ENCODE results near the gene CBX4. TPM values are rescaled to one million over a fixed set of nuclear protein-coding genes. Genes with fewer than 3 reads are reported as not detected.

Gene CBX4
- polyA plus RNA-seq, 1 donor = 11.0 TPM

GRCh38 chr17:79811868-79812352, 27.3 kb downstream of the CBX4 start:
- DNase-seq = no peak

GRCh38 chr17:79811011-79811867, 28.0 kb downstream of the CBX4 start:
- no peak for DNase-seq

DNA sequence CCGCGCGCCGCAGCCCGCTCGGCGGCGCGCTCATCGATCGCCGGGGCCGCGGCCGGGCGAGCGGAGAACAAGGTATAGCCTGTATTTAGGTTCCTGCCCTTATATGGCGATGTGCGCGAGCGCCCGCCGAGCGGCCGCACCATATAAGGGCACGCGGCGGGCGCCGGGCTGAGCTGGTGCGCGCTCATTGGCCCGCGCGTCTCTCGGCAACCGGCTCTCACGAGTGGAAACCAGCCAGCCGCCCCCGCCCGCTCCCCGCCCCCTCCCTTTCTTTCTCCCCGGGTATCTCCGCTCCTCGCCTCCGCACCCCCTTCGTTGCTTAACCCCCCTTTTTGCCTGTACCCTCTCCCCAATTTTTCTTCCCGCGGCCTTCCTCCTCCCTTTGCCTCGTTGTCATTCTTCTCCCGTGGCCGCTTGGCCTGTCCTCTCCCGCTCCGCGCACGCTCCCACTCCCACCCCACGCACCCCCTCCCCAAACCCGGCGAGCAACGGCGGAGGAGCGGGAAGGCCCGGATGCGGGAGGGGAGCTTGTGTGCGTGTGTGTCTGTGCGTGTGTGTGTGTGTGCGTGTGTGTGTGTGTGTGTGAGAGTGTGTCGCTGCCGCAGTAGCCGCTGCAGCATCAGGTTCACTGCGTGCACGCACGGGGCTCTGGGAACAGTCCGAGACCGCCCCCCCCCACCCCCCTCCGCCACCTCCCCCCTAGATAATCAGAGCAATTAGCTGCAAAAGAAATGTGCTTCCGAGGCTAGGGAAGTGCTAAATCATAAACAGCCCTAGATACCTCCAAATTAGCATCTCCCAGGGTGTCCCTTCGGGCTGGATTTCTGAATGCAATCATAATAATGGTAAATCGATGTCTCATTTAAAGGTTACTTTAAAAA, 28.9 kb downstream of the CBX4 start:
- DNase-seq = peak; percentile 75

DNA sequence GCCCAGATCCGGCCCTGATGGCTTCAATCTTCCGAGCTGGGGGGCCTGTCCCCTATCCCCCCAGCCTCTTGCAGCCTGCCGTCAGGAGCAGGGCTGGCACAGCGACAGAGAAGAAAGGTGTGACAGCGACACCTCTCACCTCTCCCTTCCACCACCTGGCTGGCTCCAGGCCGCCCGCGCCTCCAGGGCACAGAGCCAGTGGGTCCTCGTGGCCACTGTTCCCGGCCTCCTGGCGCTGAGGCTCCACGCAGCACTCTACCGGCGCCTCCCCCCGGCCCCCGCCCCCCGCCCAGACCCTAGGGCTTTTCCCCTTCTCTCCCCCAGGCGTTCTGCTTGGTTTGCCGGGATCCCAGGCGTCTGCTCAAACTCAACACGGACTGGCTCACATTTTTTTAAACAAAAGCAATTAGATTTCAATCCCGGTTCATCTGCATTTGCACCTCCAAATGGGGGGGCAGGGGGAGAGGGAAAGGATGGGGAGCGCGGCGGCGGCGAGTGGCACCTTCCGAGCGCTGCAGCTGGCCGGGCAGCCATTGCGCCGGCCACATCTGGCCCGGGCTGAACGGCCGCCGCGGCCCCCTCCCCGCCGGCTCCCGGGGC, 29.6 kb downstream of the CBX4 start:
- DNase-seq = no peak

GRCh38 chr17:79808763-79809529, 30.3 kb downstream of the CBX4 start:
- DNase-seq = no peak

DNA sequence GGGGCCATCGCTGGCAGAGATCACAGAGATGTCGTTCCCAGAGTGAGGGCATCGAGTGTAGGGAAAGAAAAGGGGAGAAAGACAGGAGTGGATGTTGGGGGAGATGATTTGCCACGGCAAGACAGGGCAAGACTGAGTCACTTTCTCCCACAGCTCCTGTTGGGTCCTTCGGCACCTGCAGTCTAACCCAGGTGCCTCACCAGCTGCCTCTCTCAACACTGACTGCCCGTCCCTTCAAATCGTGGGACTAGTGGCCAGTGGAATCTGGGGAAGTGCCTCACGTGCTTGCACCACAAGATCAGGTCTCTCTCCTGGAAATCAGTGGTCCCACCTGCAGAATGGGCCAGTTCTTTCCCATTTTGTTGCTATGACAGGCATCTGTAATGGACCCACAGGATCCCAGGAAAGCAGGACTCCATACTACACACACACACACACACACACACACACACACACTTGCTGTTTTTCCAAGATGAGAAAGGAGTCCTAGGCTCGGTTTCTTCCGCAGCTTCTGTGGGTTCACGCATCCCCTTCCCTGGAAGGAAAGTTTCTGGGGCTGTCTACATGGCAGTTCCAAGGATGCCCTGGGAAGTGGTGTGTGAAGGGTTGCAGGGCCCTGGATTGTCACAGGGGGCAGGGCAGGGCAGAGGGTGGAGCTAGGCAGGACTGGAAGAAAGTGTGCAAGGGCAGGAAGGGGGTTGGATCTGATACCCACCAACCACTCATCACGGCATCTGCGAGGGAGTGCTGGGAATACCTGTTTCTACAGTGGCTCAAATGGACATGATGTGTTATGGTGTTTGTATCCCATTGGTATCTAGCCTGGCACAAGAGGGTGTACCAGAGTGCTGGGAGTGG, 32.1 kb downstream of the CBX4 start:
- DNase-seq = no peak

DNA sequence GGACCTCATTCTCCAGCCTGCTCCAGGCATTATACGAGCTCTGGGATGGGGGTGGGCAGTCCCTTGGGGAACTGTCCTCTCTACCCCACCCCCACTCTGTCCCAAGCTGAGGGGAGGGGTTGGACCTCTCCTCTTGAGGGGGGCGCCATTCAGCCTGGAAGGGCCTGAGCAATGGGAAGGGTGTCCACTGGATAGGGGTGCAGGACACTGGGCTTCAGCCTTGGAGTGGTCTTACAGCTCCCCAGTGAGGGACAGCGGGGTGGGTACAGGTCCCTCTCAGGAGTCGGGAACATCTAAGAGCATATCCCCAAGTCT, 32.8 kb downstream of the CBX4 start:
- DNase-seq = no peak

GRCh38 chr17:79804856-79805696, 34.2 kb downstream of the CBX4 start:
- no peak for DNase-seq

DNA sequence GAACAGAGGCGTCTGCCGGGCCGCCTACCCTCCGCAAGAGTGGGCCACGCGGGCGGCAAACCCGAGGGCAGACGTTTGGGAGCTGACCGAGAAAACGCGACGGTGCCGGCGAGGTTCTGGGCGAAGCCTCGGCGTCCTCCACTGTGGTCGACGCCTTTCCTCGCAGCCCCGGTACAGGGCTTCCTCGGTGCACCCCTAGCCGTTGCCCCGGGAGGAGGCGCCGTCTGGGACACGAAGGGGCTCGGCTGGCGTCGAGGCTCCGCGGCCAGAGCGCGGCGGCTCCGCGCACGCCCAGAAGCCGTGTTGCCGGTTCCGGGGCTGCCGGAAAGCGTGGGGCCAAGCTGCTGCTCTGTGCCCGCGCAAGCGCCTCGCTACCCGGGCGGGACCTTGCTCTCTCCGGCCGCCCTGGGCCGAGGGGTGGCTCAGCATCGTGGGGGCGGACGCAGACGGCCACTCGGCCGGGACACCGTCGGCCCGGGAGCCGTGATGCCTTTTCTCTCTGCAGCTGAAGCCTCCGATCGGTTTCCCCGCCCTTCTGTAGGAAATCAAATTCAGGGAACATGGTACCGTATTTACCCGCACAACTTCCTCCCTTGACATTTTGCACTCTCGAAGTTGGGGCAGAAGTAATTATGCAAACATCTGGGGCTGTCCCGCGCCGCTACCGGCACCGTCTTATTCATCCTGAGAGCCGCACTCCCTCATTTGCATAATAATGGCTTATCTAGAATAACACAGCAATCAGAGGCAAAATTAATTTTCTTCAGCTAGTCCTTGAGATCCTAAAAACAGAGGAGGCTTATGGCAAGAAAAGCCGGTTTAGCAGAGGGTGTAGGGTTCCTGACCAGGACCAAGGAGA, 35.0 kb downstream of the CBX4 start:
- no peak for DNase-seq

DNA sequence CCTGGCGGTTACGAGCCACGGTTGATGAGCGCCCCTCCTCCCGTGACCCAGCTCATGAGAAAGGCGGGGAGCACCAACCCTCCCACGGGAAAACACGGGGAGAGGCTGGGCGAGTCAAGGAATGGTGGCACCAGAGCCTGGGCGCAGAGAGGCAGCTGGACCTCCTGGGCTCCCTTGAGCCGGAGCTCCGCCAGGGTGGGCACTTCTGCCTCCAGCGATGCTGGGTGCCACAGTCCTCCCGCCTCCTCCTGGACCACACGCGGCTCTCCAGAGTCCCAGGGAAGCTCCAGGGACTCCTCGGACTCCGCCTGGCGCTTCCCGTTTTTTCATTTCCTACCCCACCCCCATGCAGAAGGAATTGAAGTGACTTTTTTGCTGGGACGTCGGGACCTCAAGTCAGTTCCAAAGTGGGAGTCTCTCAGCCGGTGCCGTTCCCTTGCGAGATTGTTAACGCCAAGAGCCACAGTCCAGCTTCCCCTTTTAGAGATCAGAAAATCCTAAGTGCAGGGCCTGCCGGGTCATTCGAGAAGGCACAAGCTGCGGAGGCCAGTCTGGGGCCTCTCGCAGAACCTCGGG, 35.7 kb downstream of the CBX4 start:
- no peak for DNase-seq

DNA sequence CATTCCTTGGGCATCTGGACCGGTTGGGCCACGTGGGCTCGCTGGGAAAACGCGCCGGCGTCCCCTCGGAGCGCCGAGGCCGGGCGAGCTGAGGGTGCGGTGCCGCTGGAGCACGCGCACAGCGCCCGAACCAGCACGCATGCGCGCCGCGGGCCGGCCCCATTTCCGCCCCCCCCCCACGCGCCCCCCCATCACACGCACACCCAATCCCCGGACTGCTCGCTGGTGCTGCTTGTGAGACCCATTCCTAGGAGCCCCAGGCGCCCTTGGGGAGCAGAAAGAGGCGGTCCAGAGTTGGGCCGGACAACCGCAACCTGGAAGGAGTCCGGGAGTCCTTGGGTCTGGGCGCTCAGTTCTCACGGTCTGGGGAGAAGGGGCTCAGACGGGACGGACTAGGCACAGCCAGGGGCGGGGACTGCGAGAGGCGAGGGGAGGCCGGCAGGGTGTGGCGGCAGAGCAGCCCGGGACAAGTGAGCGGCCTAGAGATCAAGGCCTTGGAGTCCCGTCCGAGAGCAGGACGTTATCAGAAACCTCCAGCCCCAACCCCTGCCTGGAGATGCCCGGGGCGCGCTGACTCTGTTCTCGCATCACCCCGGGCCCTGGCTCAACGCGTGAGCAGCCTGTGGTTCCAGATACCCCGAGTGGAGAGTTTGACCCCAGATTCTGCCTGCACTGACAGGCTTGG, 36.4 kb downstream of the CBX4 start:
- no peak for DNase-seq

DNA sequence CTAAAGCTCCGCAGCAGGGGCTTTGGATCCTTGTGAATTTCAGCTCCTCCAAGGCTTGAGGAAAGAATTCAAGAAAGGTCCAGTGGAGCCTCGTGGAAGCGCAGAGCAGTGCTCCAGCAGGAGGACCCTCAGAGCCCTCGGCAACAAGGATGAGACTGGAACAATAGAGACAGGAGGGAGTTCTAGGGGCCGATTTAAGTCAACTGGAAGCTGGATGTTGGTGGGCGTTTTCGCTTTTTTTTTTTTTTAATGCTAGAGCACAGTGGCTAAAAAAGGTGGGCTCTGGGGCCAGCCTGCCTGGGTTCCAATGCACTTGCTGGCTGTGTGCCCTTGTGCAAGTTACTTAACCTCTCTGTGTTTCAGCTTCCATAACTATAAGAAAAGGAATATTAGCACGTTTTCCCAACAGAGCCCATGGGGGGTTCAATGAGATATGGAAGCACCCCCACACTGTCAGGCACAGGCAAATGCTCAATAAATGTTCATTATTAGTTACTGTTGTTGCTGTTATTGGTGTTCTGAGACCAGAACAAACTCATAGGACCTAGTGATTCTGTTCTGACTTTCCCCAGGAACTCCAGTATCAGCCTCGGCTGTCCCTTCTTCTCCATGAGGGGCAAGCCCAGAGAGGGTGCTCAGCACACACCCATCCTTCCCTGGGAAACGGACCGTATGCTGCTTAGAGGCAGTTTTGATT, 37.1 kb downstream of the CBX4 start:
- DNase-seq = no peak

DNA sequence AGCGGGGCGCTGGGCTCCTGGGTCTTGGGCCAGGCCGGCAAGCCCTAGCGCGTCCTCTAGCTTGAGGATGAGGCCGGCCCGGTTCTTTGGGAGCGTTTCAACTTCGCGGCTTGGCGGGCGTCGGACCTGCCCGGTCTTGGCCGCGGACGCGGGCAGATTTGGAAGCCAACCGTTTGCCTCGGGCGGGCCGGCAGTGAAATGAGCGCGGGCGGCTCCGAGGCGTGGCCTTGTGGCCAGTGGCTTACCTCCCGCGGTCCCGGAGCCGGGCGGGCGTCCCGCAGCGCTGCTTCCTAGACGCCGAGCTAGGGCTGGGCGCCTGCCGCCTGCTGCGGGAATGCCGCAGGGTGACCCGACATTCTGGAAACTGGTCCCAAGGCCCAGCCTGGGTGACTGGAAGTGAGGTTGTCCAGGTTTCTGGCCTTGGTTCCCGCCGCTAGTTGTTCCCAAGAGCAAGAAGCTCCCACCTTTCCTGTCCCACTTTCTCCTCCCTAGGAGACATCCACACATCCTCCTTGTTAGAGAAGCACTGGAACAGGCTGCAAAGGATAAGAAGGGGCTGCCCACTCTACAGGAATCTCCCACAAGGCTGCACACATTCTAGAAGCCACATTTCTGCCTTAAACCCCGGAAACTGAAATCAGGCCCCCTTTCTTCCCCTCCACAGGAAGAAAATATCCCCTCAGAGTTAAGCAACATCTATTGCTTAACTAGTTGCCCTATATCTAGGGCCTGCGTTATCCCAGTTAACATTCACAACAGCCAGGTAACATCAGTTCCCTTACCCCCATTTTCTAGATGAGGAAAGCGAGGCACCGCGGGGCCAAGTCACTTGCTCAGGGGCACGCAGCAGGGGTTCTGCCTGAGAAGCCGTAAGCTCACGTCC, 37.8 kb downstream of the CBX4 start:
- DNase-seq = no peak

DNA sequence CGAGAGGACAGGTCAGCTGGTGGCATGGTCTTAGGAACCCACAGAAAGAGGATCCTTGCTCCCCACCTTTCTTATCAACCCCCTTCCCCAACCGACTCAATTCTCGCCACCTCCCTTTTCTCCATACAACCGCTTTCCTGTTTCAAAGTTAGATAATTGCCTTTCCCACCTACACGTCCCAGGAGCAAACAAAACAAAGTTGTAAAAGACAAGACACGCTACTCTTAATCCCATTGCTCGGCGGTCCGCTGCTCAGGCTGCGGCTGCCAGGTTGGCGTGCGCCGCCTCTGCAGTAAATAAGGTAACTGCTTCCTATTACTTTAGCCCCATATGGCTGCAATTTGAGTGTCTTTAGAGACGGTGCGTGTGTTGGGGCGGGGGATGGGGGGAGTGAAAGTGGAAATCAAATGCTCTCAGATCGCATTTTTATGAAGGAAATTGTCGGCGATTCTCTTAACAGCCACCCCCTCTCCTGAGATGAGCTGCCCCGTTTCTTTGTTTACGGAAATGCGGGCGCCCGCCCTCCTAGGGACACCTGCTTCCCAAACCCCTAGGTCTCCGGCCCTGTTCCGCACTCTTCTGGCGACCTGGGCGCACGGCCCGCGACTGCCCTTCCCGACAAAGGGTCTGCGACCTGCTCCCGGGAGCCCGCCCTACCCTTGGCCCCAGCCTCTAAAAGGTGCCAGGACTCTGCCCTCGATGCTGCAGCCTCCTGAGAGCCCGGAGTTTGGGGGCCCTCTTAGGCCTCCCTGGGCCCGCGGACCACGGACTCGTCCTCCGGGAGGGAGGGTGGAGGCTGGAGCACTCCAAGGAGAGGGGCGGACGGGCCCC, 38.7 kb downstream of the CBX4 start:
- no peak for DNase-seq

DNA sequence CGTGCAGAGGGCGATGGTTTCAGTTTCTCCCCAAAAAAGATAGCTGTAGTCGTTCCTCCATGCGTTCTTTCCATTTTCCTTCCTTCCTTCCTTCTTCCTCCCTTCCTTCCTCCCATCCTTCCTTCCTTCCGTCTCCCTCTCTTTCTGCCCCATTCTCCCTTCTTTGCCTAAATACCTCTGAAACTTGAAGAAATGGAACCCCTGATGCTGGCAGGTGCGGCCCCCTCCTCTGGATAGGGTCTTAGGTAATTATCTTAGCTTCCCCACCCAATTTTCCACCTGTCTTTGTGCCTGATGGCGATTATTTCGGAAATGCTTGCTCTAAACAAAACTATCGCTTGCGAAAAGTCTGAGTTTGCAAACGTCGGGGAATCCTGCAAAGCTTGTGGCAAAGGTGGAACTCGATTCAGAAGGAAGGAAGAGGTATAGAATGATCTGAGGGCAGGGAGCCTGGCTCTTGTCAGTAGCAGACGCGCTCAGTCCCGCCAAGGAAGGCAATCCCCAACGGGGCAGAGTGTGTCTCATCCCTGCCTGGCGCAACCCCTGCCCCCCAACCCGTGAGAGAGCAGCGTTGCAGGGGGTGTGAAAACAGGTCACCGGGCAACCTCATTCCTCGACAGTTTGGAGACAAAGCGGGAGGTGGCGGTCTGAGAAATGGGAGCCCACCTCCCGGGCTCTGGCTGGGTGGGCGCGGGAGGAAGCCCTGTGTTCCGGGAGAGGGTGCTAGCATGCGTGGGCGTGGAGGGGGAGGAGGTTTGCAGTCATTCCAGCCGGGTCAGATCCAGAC, 39.5 kb downstream of the CBX4 start:
- no peak for DNase-seq

All from hindlimb muscle (tissue), 1 donor.